Measurements from ENCODE around the gene PRDX6. TPM values are rescaled to one million over a fixed set of nuclear protein-coding genes. Genes with fewer than 3 reads are reported as not detected.

The PRDX6 gene
- total RNA-seq, 1 experiment from 2014 or later: 533 TPM

DNA sequence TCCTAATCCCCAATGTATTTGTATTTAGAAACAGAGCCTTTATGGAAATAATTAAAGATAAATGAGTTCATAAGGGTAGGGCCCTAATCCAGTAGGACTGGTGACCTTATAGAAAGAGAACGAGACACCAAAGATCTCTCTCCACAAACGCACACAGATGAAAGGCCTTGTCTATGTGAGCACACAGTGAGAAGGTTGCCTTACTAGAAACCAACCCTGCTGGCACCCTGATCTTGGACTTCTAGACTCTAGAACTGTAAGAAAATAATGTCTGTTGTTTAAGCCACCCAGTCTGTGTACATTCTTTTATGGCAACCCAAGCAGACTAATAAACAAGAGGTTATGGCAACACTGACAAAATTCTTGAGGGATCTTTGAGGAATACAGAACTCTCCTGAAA lies 44.8 kb upstream of the PRDX6 start:
- Mint-ChIP-seq H3K4me3 (no peak overlapping the region), H3K36me3 (ENCODE audit: insufficient read depth in 1 of 3, low read depth in 3 of 3) (peaks cover 0 to 5% (median 3%) of the 10 kb centered on the region in 3 experiments; a peak in 4 of 7 replicates), H3K27me3 (ENCODE audit: low read depth) (no peaks in the 10 kb centered on the region; the same call in 1 of the 2 replicates), H3K27ac (no peak overlapping the region), H3K4me1 (peaks cover 32 to 34% of the 10 kb centered on the region in 2 experiments), H3K9me3 (no peaks in the 10 kb centered on the region)
- TF ChIP-seq, protein P1, sequence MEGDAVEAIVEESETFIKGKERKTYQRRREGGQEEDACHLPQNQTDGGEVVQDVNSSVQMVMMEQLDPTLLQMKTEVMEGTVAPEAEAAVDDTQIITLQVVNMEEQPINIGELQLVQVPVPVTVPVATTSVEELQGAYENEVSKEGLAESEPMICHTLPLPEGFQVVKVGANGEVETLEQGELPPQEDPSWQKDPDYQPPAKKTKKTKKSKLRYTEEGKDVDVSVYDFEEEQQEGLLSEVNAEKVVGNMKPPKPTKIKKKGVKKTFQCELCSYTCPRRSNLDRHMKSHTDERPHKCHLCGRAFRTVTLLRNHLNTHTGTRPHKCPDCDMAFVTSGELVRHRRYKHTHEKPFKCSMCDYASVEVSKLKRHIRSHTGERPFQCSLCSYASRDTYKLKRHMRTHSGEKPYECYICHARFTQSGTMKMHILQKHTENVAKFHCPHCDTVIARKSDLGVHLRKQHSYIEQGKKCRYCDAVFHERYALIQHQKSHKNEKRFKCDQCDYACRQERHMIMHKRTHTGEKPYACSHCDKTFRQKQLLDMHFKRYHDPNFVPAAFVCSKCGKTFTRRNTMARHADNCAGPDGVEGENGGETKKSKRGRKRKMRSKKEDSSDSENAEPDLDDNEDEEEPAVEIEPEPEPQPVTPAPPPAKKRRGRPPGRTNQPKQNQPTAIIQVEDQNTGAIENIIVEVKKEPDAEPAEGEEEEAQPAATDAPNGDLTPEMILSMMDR (conservative IDR thresholded peaks at IDR 0.05): no peak
- no peaks in the 10 kb centered on the region for H3K79me1 ChIP-seq (ENCODE audit: insufficient read depth, low read depth, low read length, poor library complexity, severe bottlenecking)
- H3K27me3 ChIP-seq (ENCODE audit: insufficient read depth, low read length): no peaks in the 10 kb centered on the region
- no CpG with 5 or more reads among the region's 2 CpGs for WGBS (ENCODE audit: extremely low coverage, insufficient read length, low lambda C conversion rate)
- H2AFZ ChIP-seq (ENCODE audit: low read length): no peak overlapping the region
- no peak overlapping the region for H2BK20ac ChIP-seq (ENCODE audit: low read depth, low read length, poor library complexity, severe bottlenecking)
- no peak overlapping the region for H4K8ac ChIP-seq (replicated peaks; ENCODE audit: insufficient read length, low read depth, low read length)
- H4K91ac ChIP-seq (ENCODE audit: insufficient read length, low read depth, low read length): no peak overlapping the region
- H3T11ph ChIP-seq (ENCODE audit: low read length): no peak overlapping the region
- H3K56ac ChIP-seq (ENCODE audit: insufficient read length, low read depth, low read length): no peak overlapping the region
- no peak overlapping the region for H3K9ac ChIP-seq (ENCODE audit: extremely low read depth, insufficient read length, low read length)
- no peak overlapping the region for H2BK15ac ChIP-seq (ENCODE audit: low read depth, low read length)
- no peak overlapping the region for H3K23ac ChIP-seq (ENCODE audit: insufficient read length, low read depth, low read length)
- no peak overlapping the region for H2AK5ac ChIP-seq (ENCODE audit: insufficient read length, low read length)
- H2BK12ac ChIP-seq (ENCODE audit: insufficient read length, low read depth, low read length): no peak overlapping the region
- H3K4me2 ChIP-seq (ENCODE audit: insufficient read depth, insufficient read length, low read length): no peak overlapping the region
- no peaks in the 10 kb centered on the region for H3K9me3 ChIP-seq (ENCODE audit: control insufficient read depth, low read depth, low read length)
- no peak overlapping the region for H2BK120ac ChIP-seq (ENCODE audit: low read depth, low read length, poor library complexity, severe bottlenecking)
- no peak overlapping the region for H3K14ac ChIP-seq (ENCODE audit: insufficient read depth, low read length)
- no peak overlapping the region for H3K4ac ChIP-seq (ENCODE audit: low read depth, low read length)
- DNase-seq: no peak
- no peak overlapping the region for H3K27ac ChIP-seq (ENCODE audit: insufficient read length, low read depth, low read length)
- H4K20me1 ChIP-seq (ENCODE audit: control insufficient read depth, insufficient read depth, insufficient read length): no peaks in the 10 kb centered on the region
- H3K18ac ChIP-seq (ENCODE audit: insufficient read length, low read depth, low read length): no peak overlapping the region
- H3K4me1 ChIP-seq (ENCODE audit: insufficient read depth, low read length): peaks cover 4% of the 10 kb centered on the region; the same call in 1 of the 2 replicates
- no peaks in the 10 kb centered on the region for H3K23me2 ChIP-seq (ENCODE audit: insufficient read length, low read depth, low read length, poor library complexity, severe bottlenecking)
- H2BK5ac ChIP-seq (ENCODE audit: insufficient read length, low read length): no peak overlapping the region
- H3K79me2 ChIP-seq (ENCODE audit: insufficient read depth, low read length): no peaks in the 10 kb centered on the region
- H4K5ac ChIP-seq (ENCODE audit: insufficient read length, low read depth, low read length): no peak overlapping the region
